GM18861 (cell line): ENCODE measurements around the gene TP53AIP1.
A peak's percentile ranks its signal among the peaks of the same experiment; 100 is the strongest.

ENCODE experiments used
- ATAC-seq: cut with Tn5 transposase; IDR thresholded peaks from one replicate; pipeline ENCODE4 v1.9.1; 2021; ENCODE audit not compliant: unreplicated experiment

TP53AIP1 gene

DNA sequence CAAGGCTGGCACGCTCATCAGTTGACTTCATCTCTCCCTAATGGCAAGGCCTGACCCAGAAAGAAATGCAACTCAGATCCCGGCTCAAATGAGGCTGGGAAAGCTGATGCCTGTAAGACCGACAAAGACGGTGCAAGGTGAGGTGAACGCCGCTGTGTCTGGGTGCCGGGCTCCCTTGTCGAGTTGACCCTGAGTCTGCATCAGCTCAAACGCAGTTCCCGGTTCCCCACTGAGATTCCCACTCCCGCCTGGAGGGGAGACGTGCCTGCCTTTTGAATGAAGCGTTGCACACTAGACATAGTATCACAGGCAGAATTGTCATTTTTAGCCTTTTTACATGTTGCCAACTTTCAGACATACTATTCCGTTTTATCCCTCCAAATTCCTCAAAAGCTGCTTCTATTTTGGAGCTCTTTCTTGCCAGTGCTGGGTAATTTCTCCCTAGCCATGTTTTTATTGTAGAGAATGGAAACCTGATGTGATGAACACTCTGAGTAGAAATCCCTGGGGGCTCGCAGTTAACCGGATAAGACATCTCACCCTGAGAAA is 831 bp upstream of the TP53AIP1 start:
- ATAC-seq, result no peak

- ATAC-seq, result no peak
Measured at GRCh38 chr11:128942272-128942612, 429 bp downstream of the TP53AIP1 start.

DNA sequence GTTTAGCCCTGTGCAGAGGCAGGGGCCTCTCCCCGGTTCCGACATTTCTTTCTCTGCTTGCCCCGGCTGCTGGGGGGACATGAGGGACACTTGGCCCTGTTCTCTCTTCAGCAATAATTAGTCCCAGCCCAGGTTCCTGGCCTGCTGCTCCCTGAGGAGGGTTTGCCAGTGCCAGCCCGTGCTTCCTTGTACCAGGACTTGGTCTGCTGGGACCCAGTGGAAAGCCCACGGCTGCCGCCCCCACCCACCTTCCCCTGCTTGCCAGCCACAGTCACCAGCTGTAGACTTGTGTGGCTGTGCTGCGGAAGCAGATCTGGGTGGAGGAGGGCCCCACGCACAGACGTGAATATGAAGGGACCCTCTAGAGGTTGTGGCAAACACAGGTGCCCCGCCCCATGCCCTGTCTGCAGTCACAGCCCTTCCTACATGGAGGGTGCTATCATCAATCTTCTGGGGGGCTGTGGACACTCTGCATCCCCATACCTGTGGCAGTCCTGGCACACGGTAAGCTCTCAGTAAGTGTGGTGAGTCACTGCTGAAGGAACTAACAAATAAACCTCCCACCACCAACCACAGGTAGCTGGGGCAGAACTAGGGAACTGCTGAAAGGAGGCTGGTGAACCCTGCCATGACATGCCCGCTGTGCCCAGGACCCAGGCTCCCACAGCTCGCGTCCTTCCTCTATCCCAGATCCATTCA is 949 bp downstream of the TP53AIP1 start:
- ATAC-seq, result no peak

- ATAC-seq, result no peak
Measured at GRCh38 chr11:128941110-128941509, 1.6 kb downstream of the TP53AIP1 start.

DNA sequence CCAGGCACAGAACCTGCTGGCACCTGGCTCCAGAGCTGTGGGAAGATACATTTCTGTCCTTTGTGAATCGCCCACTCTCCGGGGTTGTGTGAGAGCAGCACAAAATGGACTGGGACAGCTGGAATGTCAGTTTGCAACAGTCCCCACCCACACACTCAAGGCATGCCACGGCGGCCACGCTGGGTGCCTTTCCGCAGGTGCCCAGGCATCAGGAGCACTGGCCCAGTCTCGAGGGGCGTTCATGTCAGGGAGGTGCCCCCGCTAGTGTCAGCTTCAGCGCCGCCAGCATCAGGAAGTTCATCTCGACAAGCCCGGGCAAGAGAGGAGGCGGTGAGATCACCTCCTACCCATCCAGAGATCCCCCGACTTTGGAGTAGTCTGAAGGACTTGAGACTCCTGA is 2.1 kb downstream of the TP53AIP1 start:
- no peak for ATAC-seq

- ATAC-seq, result no peak
Measured at GRCh38 chr11:128940156-128940555, 2.5 kb downstream of the TP53AIP1 start.

GRCh38 chr11:128939591-128939990 is 3.1 kb downstream of the TP53AIP1 start:
- ATAC-seq, result no peak

DNA sequence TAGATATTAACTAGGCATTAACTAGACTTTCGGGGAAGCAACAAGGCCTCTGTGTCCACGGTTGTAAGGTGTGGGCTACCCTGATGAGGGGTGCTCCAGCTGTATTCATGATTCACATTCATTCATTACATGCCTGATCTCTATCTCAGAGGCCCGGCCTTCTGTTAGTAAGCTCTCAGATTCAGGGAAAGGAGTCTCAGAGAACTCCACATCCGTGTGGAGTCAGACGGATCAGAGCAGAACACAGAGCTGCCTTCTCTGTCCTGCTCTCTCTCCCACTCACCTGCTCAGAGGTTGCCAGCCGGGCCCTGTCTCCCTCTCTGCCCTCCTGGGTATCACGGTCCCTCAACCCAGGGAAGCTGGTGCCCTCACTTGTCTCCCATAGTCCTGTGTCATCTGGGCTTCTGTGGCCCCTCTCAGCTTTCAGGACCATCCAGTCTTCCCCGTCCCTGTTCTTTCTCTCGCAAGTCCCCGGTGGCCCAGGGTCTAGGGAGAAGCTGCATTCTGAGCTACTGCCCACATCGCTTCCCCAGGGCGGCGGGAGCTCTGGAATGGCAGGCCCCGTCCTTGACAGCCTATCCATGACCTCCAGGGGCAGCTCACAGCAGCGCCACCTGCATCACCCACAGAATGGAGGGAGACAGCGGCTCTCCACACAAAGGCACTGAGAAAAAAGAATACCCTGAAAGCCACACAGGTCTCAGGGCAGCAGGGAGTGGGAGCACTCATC is 4.3 kb downstream of the TP53AIP1 start:
- no peak for ATAC-seq

DNA sequence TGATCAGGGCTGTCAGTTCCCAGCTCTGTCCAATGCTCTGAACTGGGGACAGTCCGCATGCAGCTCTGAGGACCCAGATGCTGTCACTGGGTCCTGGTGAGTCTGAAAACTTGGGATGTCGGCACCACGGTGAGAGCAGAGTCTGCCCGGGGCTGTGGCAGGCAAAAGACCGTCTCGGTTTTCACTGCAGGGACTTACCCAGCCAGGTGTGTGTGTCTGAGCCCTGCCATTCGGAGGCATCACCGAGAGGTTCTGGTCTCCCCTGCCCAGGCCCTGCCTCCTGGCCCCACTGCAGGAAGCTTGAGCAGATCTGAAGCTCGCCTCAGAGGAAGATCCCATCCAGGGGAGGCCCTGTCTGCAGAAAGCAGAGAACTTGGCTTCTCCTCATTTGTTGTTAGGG is 5.2 kb downstream of the TP53AIP1 start:
- ATAC-seq, result no peak

- no peak for ATAC-seq
Measured at GRCh38 chr11:128936606-128937251, 5.9 kb downstream of the TP53AIP1 start.

DNA sequence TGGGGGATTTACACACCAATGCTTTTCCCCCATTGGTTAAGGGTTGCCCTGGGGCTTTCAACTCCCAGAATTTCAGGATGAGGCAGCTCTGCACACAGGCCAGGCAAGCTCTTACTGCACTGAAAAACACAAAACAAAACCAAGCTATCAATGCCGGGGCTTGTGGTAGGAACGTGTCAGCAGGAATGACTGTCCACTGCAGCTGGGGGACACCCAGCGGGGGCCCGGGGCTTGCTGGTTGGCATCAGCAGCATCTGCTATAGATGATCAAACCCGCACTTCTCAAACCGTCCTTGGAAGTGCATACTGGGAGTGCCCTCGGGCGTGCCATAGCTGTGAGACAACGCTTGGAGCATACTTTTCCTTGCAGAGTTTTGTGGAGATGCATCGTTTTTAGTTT is 7.7 kb downstream of the TP53AIP1 start:
- no peak for ATAC-seq

- ATAC-seq, result no peak
Measured at GRCh38 chr11:128934351-128934750, 8.3 kb downstream of the TP53AIP1 start.

DNA sequence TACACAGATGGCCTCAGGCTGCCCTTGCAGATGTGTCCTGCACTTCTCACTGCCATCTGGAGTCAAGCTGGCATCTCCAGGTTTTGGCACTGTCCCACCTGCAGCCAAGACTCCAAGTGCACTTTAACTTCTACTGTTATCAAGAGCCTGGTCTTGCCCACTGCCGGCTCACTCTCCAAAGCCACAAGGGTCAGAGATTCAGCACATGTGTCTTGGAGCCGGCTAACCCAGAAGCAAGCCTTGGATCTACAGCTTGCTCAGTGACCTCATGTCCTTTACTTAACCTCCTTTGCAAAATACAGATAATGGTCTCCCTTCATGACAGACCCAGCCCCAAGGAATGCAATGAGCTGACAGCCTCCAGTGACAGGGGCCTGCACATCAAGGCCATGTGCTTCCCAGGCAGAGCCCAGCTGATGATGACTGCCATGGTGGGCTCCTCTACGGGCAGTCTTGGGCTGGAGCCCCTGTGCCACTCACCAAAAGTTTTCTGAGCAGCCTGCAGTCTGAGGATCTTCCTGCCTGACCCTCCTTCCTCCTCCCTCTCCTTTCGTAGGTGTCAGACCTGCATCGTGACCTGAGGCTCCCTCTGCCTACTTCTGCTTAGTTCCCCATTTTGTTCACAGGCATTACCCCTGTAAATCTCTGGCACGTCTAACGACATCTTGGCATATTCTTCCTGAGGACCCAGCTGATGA is 9.0 kb downstream of the TP53AIP1 start:
- ATAC-seq, result no peak

GRCh38 chr11:128931668-128932067 is 11.0 kb downstream of the TP53AIP1 start:
- no peak for ATAC-seq

DNA sequence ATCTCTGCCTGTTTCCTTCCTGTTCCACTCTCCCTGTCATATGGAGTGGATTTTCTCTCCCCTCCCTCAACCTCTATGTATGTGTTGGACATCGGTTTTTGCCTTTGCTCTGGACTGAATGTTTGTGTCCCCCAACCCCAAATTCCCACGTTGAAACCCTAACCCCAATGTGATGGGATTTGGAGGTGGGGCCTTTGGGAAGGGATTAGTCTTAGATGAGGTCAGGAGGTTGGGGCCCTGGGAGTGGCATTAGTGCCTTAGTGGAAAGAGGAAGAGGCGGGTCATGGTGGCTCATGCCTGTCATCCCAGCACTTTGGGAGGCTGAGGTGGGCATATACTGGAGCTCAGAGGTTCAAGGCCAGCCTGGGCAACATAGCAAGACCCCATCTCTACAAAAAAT is 11.6 kb downstream of the TP53AIP1 start:
- no peak for ATAC-seq

GRCh38 chr11:128929991-128930390 is 12.7 kb downstream of the TP53AIP1 start:
- no peak for ATAC-seq

- ATAC-seq, result no peak
Measured at GRCh38 chr11:128929468-128929867, 13.2 kb downstream of the TP53AIP1 start.

DNA sequence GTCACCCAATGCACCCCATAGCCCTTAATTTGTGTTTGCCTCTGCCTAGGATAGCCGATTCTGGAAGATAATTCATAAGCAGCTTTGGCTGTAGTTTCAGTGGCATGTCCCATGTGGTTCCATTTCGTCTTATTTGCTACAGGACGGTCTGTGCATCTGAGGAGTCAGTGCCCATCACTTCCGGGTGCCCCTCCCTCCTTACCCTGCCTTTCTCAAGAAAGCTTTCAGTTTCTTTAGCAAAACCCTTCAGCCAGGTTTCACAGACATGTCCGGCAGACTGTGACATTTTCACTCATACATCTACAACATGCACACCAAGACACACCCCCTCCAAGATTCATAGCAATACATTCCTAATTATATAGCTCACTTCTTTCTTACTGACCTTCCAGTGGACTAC is 14.3 kb downstream of the TP53AIP1 start:
- peak; percentile 99 for ATAC-seq

DNA sequence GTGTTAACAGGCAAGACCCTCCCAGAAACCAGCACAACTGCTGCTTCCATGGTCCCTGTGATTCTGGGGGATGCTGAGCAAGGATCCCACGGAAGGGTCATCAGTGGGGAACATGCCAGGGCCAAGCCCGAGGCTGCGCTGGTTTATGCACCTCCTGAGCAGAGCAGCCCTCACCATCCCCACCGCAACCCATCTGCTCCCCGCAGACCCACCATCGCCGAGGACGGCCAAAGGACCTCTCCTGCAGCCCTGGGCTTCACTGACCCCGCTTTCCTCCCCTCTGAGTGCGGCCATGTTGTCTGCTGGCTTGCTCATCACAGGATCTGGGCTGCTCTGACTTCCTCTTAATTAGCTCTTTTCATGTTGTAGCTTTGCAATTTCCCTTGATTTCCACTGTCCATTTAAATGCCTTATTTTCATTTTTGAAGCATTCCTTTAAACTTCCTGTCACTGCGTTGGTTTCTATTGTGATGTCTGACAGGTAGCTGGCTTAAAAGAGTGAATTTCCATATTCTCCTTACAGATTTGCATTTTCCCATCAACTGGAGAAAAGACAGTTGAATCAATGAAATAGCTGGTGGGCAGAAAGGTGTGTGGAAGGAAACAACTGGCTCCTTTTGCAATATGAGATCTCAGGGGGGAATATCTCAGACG is 14.9 kb downstream of the TP53AIP1 start:
- peak; percentile 1 for ATAC-seq

DNA sequence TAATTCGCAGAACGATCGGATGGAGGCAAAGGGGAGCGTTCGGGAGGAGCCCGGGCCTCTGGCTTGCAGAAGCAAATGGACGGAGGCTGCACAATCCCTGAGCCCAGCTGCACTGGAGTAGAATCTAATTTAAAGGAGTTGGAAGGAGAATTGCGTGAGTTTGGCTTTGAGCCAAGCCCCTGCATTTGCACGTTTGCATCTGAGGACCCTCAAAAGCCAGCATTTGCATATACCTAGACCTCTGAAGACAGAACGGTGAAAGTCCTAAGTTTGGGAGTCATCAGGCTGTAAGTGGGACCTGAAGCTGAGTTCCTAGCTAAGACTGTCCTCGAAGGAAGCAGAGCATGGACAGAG is 15.6 kb downstream of the TP53AIP1 start:
- no peak for ATAC-seq
